HL-60/S4 (cell line): ENCODE measurements around the gene TPRG1L.

ENCODE experiments used
- in situ Hi-C: fragments of 300-500 bp; cut with MboI; formaldehyde crosslinking; loops from 2 replicates; pipeline ENCODE4 v1.14.3; 2022; ENCODE audit warnings: low sequenced_read_pairs

The TPRG1L gene

GRCh38 chr1:3659093-3659492, 34.3 kb downstream of the TPRG1L start:
- in situ Hi-C loops, result no loop called here

DNA sequence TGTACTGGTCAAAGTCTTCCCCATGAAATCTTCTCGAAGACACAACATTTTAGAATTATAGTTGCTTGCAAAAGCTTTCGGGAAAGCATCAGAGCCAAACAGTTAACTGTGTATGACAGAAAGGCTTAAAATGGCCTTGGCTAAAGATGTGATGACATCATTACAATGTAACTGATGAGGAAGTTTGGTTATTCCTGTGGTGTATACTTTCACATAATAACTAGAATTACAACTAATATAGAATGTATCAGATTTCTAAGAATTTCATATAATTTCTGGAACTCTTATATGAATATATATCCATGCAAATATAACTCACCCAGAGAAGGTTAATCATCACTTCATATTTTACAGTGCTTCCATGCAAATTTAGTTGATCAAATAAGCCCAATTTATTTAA, 35.9 kb downstream of the TPRG1L start:
- in situ Hi-C loops, result no loop called here

- in situ Hi-C loops, result no loop called here
Measured at GRCh38 chr1:3661631-3662030, 36.8 kb downstream of the TPRG1L start.

- in situ Hi-C loops, result no loop called here
Measured at GRCh38 chr1:3662080-3662671, 37.4 kb downstream of the TPRG1L start.

DNA sequence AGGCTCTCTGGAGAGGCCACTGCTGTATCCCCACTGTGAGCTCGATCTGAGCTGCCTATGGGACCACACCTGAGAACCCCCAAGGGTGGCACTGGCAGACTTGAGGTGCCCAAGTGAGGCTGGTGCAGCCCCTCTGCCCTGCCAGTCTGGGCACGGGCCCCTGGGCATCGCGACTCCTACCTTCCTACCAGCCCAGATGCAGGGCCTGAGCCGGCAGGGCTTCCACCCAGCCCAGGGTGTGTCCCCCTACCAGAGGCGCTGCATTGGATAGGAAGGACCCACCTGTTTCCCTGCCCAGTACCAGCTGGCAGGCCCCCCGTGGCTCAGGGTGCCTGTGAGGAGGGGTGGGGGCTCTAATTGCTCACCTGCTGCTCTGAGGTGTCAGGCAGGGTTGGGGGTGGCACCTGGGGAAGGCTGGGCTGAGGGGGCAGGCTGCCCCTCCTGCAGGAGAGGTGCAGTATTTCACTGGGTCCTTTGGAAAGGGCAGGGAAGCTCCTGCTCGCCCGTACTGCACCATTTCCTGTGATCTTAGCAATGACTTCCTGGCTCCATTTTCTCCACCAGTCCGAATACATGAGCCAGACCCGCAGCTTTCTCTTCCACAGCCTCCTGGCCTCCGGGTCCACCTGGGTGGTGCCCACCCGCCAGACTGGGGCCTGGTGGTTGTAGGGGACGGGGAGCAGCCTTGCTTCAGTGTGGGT, 39.3 kb downstream of the TPRG1L start:
- in situ Hi-C loops, result no loop called here

DNA sequence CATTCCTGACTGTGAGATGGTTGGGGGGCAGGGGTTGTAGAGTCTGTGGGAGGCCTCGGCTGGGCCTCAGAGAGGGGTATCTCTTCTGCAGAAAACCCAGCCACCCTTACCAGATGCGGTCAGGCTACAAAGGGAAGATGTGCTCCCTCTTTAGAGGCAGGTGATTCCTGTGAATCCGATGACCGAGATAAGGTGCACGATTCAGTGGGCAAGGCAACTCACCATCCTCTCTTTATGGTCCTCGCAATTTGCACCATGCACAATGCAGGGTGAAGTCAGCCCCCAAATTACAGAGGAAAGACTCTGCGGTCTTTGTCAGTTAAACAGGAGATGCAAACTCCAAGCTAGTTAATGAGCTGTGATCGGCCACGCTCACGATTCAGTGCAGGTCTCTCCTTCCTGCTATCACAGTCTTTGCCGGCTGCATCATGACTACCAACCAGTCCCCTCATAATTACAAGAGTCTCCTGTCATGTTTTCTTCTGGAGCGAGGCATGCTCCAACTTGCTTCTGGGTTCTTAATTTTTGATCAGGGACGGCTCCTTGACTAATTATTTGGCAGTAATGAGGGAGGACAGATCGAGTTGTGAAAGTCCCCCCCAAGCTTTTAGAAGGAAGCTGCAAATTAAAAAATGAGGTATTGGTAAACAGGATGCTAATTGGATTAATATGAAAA, 40.0 kb downstream of the TPRG1L start:
- in situ Hi-C loops, result no loop called here

DNA sequence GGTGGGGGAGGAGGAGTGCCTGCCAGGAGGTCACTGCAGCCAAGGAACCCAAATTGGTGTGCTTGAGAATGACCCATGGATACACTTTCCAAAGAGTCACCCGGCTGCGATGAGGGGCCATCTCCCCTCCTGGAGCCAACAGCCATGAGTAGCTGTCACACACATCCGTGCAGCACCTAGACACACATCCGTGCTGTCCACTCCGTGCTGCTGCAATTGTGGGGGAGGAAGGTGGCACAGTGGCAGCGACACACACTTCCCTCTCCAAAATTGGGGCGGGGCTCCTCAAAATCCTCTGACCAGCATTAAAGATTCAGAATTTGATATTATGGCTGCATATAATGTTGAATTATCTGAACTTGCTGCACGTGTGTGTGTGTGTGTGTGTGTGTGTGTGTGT, 43.3 kb downstream of the TPRG1L start:
- in situ Hi-C loops, result no loop called here

DNA sequence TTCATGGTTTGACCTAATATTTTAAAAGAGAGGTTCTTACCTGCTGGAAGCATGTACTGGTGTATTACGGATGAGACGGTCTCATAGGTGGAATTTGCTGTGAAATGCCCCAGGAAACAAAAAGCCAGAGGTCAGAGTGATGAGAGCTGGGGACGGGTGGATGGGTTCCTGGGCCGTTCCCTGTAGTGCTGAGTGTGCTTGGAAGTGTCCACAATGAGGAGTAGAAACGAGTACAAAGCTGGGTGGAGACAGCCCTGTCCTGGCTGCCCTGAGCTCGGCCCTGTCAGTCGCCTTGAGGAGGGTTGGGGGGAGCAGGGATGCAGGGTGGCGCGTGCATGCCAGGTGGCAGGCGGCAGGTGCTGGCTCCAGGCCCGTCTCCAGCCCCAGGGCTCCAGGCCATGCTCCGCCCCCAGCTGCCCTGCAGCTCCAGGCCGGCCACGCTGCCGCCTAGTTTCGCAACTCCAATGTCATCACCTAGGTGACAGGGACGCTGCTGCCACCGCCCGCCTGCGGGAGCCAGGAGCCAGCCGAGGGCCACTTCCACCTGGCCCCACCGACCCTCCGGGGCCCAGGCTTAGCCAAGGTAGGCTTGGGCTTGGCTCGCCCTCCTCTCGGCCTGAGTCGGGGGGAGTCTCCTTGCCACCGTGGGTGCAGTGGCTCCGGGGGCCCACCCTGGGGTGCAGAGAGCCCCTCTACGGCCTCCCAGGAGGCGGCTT, 43.9 kb downstream of the TPRG1L start:
- in situ Hi-C loops, result no loop called here

- in situ Hi-C loops, result no loop called here
Measured at GRCh38 chr1:3669421-3669821, 44.6 kb downstream of the TPRG1L start.

GRCh38 chr1:3669971-3670431, 45.2 kb downstream of the TPRG1L start:
- in situ Hi-C loops, result no loop called here

DNA sequence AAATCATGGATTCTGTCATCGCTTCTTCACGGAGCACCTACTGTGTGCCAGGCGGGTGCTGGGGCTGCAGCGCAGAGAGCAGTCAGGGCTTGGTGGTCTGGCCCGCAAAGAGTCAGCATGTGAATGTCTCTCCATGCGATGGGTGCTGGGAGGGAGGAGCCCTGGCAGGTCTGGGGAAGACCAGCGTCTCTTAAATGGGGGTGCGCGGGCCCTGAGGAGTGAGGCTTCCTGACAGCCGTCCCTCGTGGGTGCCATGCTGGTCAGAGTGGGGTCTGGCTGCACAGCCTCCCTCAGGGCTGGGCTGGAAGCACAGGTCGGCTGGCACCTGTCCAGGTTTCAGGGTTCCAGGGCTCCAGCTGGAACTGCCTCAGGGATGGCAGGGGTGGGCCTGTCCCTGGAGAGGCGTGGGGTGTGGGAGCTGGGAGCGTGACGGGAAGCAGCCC, 46.0 kb downstream of the TPRG1L start:
- in situ Hi-C loops, result no loop called here

DNA sequence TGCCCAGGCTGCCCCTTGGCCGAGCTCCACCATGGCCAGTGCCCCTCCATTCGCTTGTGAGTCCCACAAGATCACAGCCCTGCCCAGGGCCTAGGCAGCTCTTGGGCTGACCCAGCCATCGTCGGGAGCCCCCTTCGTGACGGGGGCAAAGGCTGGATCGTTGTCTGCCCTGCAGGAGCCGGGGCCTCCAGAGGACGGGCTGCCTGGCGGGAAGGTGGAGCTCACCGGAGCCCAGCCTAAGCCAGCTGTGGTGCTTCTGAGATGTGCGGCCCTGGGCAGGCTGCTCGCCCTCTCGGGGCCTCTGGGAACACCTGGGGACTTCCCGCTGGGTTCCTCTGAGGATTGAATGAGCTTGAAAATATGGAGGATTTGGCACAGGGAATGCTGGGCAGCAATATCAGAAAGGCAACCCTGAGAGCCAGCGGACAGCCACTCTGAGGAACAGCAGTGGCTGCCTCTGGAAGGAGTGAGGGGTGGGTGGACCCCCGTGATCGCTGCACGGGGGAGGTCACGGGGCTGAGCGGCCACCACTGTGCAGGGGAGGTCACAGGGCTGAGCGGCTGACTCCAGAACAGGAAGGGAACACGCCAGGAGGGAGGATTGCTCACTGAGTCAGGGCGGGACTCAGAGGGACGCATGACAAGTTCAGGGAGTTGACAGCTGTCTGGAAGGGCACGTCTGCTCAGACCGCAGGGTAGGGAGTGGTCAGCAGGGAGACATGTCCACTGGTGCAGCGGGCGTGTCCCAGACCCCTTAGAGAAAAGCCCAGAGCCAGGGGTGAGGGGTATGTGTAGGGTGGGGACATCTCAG, 46.8 kb downstream of the TPRG1L start:
- in situ Hi-C loops, result no loop called here

DNA sequence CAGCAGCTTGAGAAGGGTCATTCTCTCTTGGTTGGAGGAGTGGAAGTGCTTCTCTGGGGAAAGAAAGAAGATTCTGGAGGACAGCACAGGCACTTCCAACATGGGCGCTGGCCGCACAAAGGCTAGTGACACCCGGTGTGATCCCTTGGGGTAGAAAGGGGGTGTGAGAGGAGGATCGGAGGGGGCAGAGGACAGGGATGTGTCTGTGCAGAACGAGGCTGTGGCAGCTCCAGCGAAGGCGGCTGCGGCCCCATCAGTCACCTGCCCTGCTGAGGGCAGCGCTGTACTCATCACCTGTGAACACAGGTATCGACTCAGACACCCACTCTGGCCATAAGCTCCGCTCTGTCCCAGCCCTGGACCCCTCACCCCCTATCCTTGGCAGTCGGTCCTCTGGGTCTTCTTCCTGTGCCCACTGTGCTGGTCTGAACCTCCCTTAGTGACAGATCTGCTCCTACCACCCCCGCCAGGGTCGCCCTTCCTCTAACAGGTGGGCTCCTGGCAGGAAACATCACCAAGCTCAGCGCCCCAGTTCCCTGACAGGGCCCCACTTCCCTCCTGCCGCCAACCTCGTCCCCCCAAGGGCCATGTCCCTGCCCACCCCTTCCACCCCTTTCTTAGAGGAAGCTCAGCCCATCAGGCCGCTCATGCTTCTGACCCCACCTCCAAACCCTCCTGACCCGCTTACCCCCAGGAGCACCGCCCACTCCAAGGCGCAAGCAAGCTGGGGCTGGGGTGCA, 47.6 kb downstream of the TPRG1L start:
- in situ Hi-C loops, result no loop called here

DNA sequence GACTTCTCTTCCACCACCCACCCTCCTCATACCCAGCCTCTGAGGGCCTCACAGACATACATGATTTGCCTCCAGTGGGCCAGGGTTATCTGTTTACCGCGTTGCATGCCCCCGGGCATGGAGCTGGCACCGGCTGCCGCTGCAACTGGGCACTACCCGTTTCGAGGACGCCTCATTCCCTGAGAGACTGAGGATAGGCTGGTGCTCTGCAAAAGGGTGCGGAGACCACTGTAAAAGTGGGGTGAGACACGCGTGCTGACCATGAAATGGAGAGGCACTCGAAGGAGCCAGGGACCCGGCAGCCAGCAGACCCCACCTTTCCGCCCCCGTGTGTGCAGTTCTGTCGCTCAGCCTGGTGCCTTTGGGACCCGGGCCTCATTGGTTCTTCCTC, 48.2 kb downstream of the TPRG1L start:
- in situ Hi-C loops, result no loop called here

- in situ Hi-C loops, result no loop called here
Measured at GRCh38 chr1:3673381-3674099, 48.7 kb downstream of the TPRG1L start.

DNA sequence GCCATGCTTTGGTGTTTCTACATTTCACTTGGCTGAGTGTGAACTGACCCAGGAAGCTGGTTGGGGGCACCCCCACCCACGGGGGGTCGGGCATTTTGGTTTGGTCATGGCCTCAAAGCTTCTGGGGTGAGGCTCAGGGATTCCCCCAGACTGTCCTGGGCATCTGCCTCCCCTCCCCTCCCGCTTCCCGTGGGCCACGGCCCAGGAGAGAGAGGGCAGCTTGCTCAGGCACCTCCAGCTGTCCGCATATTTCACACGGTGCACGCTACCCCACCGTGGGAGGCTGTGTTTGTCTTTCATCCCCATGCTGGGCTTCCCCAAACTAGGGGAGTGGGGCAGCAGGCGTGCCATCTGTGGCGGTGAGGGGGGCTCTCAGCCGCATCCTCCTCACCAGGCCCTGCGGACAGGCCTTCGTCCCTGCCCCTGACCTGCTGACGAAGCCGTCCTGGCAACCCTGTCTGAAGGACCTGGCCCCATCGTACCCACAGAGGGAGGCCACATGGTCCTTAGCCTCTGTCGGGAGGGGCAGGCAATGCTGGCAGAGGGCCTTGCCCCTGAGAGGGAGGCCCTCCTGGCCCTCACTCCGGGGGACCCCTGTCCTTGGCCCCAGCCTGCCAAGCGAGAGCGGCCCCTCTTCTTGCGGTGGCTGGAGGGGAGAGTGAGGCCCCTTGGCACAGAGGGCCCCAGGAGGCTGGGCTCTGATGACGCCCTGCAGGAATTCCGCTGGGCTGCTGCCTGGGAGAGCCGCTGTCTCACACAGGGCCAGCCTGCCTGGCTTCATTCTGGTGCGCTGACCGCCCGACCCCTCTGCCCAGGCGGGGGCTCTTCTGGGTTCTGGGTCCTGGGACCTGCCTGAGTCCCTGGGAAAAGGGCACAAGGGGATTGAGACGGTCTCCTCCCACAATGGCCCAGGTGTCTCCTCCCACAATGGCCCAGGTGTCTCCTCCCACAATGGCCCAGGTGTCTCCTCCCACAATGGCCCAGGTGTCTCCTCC, 49.6 kb downstream of the TPRG1L start:
- in situ Hi-C loops, result no loop called here

DNA sequence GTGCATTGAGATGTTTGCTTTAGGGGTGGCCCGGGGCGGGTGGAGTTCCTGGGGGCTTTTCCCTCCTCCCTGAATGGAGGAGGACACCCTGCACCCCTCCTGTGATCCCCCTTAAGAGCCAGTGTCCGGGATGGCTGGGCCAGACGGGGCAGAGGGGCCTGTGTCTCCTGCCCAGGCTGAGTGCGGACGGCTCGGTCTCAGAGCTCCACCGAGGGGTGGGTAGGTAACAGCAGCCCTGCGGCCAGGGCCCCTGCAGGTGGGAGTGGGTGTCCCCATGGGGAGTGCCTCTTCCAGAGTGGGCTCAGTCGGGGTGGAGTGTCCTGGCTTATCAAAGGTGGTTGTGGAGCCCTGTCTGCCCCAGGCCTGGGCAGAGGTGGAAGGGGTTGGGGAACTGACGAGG, 50.6 kb downstream of the TPRG1L start:
- in situ Hi-C loops, result no loop called here
